Astrocyte (in vitro differentiated cells and primary cell): Measurements from ENCODE around the gene VOPP1. TPM values are rescaled to one million over a fixed set of nuclear protein-coding genes. Genes with fewer than 3 reads are reported as not detected.

Experiments
- DNase-seq: peaks from one replicate; pipeline ENCODE4 v3.0.0-alpha.2; 2010; ENCODE audit warnings: low read depth
- FAIRE-seq: peaks from 2 replicates; lab custom pipeline; 2011; peaks lifted over from hg19 to GRCh38; lab: Jason Lieb, UNC
- H2AFZ ChIP-seq: 2 replicates; pipeline ENCODE4 v1.6.0; 2012; ENCODE audit warnings: low read depth, low read length, inconsistent platforms
- H3K27ac ChIP-seq: 2 replicates; pipeline ENCODE4 v1.5.1; 2011; ENCODE audit warnings: low read depth, low read length, inconsistent platforms
- H3K27me3 ChIP-seq: 2 replicates; pipeline ENCODE4 v1.6.0; 2011; ENCODE audit warnings: low read length, inconsistent platforms; ENCODE audit not compliant: insufficient read depth
- H3K36me3 ChIP-seq: 2 replicates; pipeline ENCODE4 v1.5.1; 2011; ENCODE audit warnings: low read length, inconsistent platforms; ENCODE audit not compliant: insufficient read depth
- H3K4me1 ChIP-seq: 2 replicates; pipeline ENCODE4 v1.5.1; 2011; ENCODE audit warnings: low read length, inconsistent platforms; ENCODE audit not compliant: insufficient read depth
- H3K4me2 ChIP-seq: 2 replicates; pipeline ENCODE4 v1.6.0; 2012; ENCODE audit warnings: low read length, inconsistent platforms
- H3K4me3 ChIP-seq: 2 replicates; pipeline ENCODE4 v1.5.1; 2011; ENCODE audit warnings: low read depth, mild to moderate bottlenecking, low read length, inconsistent platforms; ENCODE audit not compliant: insufficient read depth
- H3K79me2 ChIP-seq: 2 replicates; pipeline ENCODE4 v1.6.0; 2012; ENCODE audit warnings: mild to moderate bottlenecking, low read length, inconsistent platforms; ENCODE audit not compliant: insufficient read depth
- H3K9ac ChIP-seq: 2 replicates; pipeline ENCODE4 v1.6.0; 2012; ENCODE audit warnings: mild to moderate bottlenecking, low read length, inconsistent platforms
- H3K9me3 ChIP-seq: 2 replicates; pipeline ENCODE4 v1.5.1; 2012; ENCODE audit warnings: low read depth, mild to moderate bottlenecking, low read length, inconsistent platforms; ENCODE audit not compliant: insufficient read depth
- H4K20me1 ChIP-seq: 2 replicates; pipeline ENCODE4 v1.6.0; 2012; ENCODE audit warnings: low read length, inconsistent platforms; ENCODE audit not compliant: insufficient read depth
- H3K27ac Mint-ChIP-seq: one replicate; pipeline ENCODE4 v1.8.0; 2021; ENCODE audit warnings: mild to moderate bottlenecking, mixed read lengths; ENCODE audit not compliant: unreplicated experiment
- H3K27me3 Mint-ChIP-seq: one replicate; pipeline ENCODE4 v1.8.0; 2021; ENCODE audit warnings: low read depth, mixed read lengths; ENCODE audit not compliant: unreplicated experiment
- H3K36me3 Mint-ChIP-seq: one replicate; pipeline ENCODE4 v1.8.0; 2021; ENCODE audit warnings: low read depth, mixed read lengths; ENCODE audit not compliant: unreplicated experiment
- H3K4me1 Mint-ChIP-seq: one replicate; pipeline ENCODE4 v1.8.0; 2021; ENCODE audit warnings: low read depth, mixed read lengths; ENCODE audit not compliant: unreplicated experiment
- H3K4me3 Mint-ChIP-seq: one replicate; pipeline ENCODE4 v1.8.0; 2021; ENCODE audit warnings: mild to moderate bottlenecking, moderate library complexity, mixed read lengths; ENCODE audit not compliant: unreplicated experiment
- H3K9me3 Mint-ChIP-seq: one replicate; pipeline ENCODE4 v1.8.0; 2021; ENCODE audit warnings: mild to moderate bottlenecking, mixed read lengths; ENCODE audit not compliant: unreplicated experiment
- CTCF ChIP-seq: IDR thresholded peaks from 2 replicates; pipeline ENCODE4 v1.5.1; 2011; ENCODE audit warnings: low read depth, mild to moderate bottlenecking, inconsistent platforms, low read length, moderate library complexity; ENCODE audit not compliant: insufficient read depth
- EZH2 ChIP-seq: IDR thresholded peaks from 2 replicates; pipeline ENCODE4 v1.6.1; 2012; ENCODE audit warnings: mild to moderate bottlenecking, low read length, inconsistent platforms; ENCODE audit not compliant: insufficient read depth
- total RNA-seq: library from RNA; stranded (reverse); gene quantifications from 2 replicates; pipeline ENCODE4 v1.2.1, GENCODE V29; 2021

VOPP1 gene
- total RNA-seq, 1 donor from 2014 or later = 133 TPM

GRCh38 chr7:55470261-55470660 is 102.0 kb downstream of the VOPP1 start:
- FAIRE-seq = no peak

GRCh38 chr7:55469721-55470120 is 102.6 kb downstream of the VOPP1 start:
- no peak overlapping the region for H3K9ac ChIP-seq
- H3K4me2 ChIP-seq = no peak overlapping the region
- no peaks in the 10 kb centered on the region for H3K27me3 ChIP-seq
- no peaks in the 10 kb centered on the region for H3K9me3 ChIP-seq
- Mint-ChIP-seq H3K9me3 (peaks cover 2% of the 10 kb centered on the region), H3K36me3 (peaks cover 33% of the 10 kb centered on the region), H3K4me3 (no peak overlapping the region), H3K27me3 (no peaks in the 10 kb centered on the region), H3K27ac (no peak overlapping the region), H3K4me1 (peaks cover 11% of the 10 kb centered on the region)
- peaks cover 12% of the 10 kb centered on the region for H3K36me3 ChIP-seq
- TF ChIP-seq CTCF = no peak
- no peak for TF ChIP-seq EZH2
- FAIRE-seq (no peak), DNase-seq (no peak)
- H2AFZ ChIP-seq = no peak overlapping the region
- peaks cover 27% of the 10 kb centered on the region for H4K20me1 ChIP-seq
- peaks cover 3% of the 10 kb centered on the region for H3K79me2 ChIP-seq
- H3K4me1 ChIP-seq = no peaks in the 10 kb centered on the region
- no peak overlapping the region for H3K27ac ChIP-seq
- no peak overlapping the region for H3K4me3 ChIP-seq

More at GRCh38 chr7:55470261-55470660, 102.0 kb downstream of the VOPP1 start:
- H3K4me1 ChIP-seq = peaks cover 3% of the 10 kb centered on the region
- Mint-ChIP-seq H3K27me3 (no peaks in the 10 kb centered on the region), H3K9me3 (peaks cover 2% of the 10 kb centered on the region), H3K36me3 (peaks cover 31% of the 10 kb centered on the region), H3K27ac (no peak overlapping the region), H3K4me1 (peaks cover 15% of the 10 kb centered on the region), H3K4me3 (no peak overlapping the region)
- no peak for DNase-seq
- peaks cover 9% of the 10 kb centered on the region for H3K36me3 ChIP-seq
- no peaks in the 10 kb centered on the region for H3K27me3 ChIP-seq
- no peak overlapping the region for H3K4me2 ChIP-seq
- peaks cover 3% of the 10 kb centered on the region for H3K79me2 ChIP-seq
- H4K20me1 ChIP-seq = peaks cover 32% of the 10 kb centered on the region
- H3K9me3 ChIP-seq = no peaks in the 10 kb centered on the region
- H2AFZ ChIP-seq = no peak overlapping the region
- no peak for TF ChIP-seq EZH2
- TF ChIP-seq CTCF = no peak
- H3K4me3 ChIP-seq = no peak overlapping the region
- H3K27ac ChIP-seq = no peak overlapping the region
- H3K9ac ChIP-seq = no peak overlapping the region

GRCh38 chr7:55469271-55469681 is 103.0 kb downstream of the VOPP1 start:
- Histone ChIP-seq H3K79me2 (no peaks in the 10 kb centered on the region), H3K4me1 (no peaks in the 10 kb centered on the region), H3K4me3 (no peak overlapping the region), H3K4me2 (no peak overlapping the region), H3K9ac (no peak overlapping the region), H3K9me3 (no peaks in the 10 kb centered on the region), H3K27ac (no peak overlapping the region), H3K27me3 (no peaks in the 10 kb centered on the region), H2AFZ (no peak overlapping the region), H3K36me3 (peaks cover 12% of the 10 kb centered on the region), H4K20me1 (peaks cover 22% of the 10 kb centered on the region)
- TF ChIP-seq CTCF = no peak
- TF ChIP-seq EZH2 = no peak
- Mint-ChIP-seq H3K4me3 (no peak overlapping the region), H3K27me3 (no peaks in the 10 kb centered on the region), H3K9me3 (peaks cover 2% of the 10 kb centered on the region), H3K27ac (no peak overlapping the region), H3K4me1 (peaks cover 11% of the 10 kb centered on the region), H3K36me3 (peaks cover 37% of the 10 kb centered on the region)
- DNase-seq (no peak), FAIRE-seq (no peak)
